Effector CD8-positive, alpha-beta T cell (primary cell): Measurements from ENCODE around the gene LLGL2.
"Not testable (repeated sequence)": the region's sequence is repeated elsewhere in the genome, so short reads cannot be mapped to it uniquely, and the experiment has no call there.

Experiments
- DNase-seq: peaks from one replicate; lab custom pipeline; 2025; lab: John Stamatoyannopoulos, UW

Gene LLGL2

DNA sequence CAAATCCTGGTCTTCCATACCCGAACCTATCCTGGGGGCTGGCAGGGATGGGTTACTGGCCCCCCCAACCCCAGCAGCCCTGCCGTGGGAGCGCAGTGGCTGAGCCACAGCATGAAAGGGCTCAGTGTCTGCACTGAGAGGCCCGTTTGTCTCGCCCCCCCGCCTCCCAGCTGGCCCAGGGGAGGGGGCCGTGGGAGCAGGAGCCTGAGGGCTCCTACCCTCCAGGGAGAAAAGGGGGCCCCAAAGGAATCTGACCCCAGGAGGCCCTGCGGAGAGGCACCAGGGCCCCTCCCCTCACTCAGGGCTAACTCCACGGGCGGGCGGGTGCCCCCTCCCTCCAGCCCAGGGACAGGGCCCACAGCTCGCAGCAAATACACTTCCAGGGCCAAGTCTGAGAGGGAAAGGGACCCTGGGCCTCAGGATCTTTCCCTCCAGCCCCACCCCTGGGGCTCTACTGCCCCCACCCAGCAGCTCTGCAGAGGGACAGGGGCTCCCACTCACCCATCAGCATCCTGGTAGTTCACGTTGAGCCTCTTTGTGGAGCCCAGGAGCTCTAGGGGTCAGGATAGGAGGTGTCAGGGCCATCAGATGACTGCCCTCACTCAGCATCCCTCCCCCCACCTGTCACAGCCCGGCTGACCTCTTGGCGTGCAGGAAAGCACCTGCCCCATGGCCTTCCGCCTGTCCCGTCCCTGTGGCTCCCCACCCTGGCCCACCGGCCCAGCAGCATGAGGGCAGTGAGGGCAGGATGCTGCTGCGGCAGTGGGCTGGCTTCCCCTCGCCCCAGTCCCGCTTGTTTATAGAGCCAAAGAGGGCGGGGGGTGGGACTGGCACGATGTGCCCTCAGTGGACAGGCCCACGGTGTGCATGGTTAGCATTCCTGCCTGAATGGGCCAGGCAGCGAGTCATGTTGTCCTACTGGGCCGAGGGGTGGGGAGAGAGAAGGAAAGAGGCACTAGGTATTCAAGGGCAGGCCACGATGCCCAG lies 17.5 kb upstream of the LLGL2 start:
- no peak for DNase-seq

DNA sequence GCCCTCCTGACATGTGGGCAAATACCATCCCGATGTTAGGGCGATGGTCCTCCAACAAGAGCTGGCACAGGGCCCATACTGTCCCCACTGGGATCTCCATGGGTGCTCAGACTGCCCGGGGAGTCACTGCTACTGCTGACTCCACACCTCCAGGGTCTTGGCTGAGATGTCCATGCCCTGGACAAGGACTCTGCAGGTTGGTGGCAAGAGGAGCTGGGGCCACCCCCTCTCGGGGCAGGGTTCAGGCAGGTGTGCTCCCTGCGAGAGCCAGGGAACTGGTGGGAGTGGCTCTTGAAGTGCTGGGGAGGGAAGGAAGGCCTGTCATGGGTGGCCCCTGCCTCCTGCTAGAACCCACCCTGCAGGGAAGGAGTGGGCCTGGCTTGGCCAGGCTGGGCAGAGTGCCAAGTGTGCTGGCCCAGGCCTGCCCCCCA lies 16.6 kb upstream of the LLGL2 start:
- DNase-seq, result no peak

GRCh38 chr17:75509528-75510258 lies 15.8 kb upstream of the LLGL2 start:
- DNase-seq, result no peak

DNA sequence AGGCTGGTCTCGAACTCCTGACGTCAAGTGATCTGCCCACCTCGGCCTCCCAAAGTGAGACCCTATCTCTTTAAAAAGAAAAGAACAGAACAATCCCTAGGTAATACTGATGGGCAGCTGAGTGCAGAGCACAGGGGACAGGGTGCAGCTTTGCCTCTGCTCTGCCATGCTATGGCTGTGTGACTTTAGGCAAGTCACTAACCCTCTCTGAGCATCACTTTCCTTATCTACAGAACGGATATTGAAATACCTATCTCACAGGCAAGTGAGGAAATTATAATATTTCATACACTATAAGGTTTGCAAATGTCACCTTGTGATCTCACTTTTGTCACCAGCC lies 14.3 kb upstream of the LLGL2 start:
- no peak for DNase-seq

DNA sequence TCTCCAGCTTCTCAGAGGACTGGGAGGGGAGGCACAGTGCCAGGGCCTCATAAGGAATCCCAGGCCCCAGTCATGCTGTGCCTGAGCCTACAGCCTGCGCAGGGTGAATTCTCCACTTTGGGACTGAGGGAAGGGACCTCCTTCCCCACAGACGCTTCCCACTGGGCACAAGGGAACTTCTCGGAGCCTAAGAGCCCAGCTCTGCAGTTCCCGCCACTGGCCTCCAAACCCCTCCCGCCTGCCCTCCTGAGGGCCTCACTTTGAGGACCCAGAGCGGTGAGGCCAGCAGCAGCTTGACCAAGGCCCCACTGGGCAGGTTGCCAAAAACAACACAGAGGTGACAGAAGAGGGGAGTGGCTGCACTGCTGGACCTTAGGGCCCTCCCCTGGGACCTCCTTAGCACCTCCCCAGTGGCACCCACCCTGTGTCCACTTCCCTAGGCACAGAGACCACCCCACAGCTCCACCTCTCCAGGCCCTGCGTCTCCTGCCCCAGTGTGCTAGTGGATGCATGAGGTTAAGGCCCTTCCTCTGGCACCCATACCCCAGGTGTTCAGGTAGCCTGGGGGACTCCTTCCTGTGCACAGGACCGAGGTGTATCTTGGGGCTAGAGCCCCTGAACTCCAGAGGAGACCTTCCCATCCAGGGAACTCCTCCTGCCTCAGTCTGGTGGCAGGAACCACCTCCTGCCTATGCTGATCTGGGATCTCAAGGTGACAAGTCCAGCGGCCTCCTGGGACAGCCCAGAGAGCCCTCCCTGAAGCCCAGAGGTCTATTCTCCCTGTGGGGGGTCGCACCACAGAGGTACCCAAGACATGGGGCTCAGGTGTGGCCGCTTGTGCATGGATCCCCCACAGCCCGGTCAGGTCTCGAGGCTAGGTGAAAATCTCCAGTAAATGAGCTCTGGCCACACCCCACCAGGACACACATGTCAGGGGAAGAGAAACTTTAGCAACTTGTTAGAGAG lies 13.6 kb upstream of the LLGL2 start:
- no peak for DNase-seq

GRCh38 chr17:75512926-75513640 lies 12.4 kb upstream of the LLGL2 start:
- DNase-seq, result no peak

- DNase-seq, result no peak
Measured at GRCh38 chr17:75513641-75514000, 11.9 kb upstream of the LLGL2 start.

DNA sequence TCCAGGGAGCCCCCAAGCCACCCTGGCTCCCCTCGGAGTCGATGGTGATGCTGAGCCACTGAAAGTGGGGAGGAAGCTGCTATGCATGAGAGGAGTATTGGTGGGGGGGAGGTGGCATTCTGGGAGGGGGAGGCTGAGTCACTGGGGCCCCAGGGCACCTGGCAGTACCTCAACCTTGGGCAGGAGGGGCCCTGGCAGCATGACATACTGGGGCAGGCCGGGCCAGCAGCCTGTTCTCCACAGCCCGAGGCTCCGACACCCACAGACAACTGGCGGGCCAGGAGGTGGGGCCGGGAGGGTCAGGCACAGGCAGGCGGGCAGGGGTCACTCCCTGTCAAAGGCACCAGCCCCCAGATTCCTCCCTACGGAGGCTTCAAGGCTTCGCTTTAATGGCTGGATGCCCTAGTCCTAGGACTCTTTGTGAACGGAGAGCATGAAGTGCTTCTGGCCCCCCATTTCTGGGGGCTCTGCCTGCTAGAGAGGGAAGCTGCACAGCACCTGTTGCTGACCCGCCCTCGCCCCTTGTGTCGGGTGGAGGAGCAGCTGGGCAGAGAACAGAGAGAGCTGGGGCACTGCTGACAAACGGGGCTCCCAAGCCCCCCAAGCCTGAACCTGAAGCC lies 11.1 kb upstream of the LLGL2 start:
- DNase-seq, result no peak

GRCh38 chr17:75514919-75515495 lies 10.5 kb upstream of the LLGL2 start:
- no peak for DNase-seq

DNA sequence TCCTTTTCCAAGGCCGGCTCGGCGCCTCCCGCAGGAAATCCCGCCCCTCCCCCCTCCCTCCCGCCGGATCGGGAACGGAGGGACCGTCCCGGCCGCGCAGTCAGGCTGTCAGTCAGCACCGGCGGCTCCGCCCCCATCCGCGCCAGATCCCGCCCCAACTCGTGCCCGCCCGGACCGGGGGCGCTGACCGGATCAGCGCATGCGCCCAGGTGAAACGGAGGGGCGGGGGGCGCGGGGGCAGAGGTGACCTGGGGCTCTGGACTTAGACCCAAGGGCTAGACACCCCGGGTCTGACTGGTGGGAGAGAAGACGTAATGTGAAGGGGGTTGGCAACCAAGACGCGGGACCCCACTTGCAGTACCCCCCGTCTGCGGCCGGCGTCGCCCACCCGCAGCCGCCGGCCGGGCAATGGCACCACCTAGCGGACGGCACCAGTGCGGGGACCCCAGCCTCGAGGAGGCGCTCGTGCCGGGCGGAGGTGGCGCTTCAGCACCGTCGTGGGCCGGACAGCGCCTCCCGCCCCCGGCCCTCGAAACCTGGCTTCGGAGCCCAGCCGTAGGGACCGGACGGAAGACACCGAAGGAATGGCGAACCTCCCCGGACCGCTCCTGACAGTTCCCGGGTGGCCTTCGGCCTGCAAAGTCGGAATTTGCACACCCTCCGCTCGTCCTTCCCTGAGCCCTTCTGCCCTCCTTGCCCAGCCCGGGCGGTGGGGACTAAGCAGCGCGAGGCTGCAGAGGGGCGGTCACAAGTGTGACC lies 9.8 kb upstream of the LLGL2 start, which contains the start of gene CASKIN2:
Gene CASKIN2 (minus strand): TSS at position 42 of the 759 bp plus-strand sequence. CDS start 1,733 bp downstream, outside the sequence.
- DNase-seq, result peak; percentile 73

DNA sequence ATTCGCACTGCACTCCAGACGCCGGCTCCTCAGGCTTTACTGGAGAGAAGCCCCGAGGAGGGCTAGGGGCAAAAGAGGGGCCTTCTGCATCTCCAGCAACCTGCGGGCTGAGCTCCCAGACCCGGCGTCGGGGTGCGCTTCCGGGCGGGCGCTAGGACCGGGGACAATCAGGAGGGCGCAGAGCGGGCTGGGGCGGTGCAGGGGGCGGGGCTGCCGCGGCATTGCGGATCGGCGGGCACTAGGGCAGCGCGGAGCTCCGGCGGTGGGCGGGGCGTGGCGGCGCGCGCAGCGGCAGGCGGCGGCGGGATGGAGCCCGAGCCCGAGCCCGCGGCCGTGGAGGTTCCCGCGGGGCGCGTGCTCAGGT lies 9.3 kb upstream of the LLGL2 start, which contains the start of gene TSEN54:
Gene TSEN54 (plus strand): TSS at position 274 of the 364 bp plus-strand sequence. CDS start 33 bp downstream, at position 307.
- DNase-seq, result peak; percentile 84

DNA sequence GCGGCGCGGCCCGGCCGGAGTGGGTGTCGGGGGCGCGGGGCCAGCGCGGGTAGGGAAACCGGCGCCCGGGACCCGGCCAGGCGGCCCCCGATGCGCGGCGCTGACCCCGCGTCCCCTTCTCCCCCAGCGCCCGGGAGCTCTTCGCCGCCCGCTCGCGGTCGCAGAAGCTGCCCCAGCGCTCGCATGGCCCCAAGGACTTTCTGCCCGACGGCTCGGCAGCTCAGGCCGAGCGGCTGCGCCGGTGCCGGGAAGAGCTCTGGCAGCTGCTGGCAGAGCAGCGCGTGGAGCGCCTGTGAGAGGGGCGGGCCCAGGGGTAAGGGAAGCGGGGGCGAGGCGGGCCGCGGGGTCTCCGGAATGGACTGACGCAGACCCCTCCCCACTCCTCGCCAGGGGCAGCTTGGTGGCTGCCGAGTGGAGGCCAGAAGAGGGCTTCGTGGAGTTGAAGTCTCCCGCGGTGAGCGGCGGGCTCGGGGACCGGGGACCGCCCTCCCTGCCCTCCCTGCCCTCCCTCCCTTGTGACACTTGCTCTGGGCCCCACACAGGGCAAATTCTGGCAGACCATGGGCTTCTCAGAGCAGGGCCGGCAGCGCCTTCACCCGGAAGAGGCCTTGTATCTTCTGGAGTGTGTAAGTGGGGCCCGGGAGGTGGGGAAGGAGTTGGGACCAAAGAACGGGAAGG lies 8.7 kb upstream of the LLGL2 start:
- DNase-seq, result no peak

DNA sequence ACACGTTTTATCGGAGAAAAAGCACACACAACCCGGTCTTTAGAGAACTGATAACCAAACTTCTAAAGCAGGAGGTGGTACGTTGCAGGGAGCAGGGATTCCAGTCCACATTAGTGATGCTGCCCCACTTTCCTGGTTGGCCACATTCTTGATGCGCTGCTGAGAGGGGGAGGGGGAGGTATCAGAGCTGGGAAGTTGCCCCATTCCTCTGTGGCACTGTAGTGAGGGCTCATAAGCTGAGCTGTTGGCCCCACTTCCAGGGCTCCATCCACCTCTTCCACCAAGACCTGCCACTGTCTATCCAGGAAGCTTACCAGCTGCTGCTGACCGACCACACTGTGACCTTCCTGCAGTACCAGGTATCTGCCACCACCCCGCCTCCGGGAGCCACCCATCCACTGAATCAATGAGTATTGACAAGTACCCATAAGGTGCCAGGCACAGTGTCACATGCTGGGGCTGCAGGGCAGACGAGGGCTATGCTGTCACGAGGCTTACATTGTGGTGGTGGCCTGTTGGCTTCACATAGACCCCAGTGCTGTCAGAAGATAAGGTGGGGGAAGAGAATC lies 8.1 kb upstream of the LLGL2 start:
- no peak for DNase-seq

DNA sequence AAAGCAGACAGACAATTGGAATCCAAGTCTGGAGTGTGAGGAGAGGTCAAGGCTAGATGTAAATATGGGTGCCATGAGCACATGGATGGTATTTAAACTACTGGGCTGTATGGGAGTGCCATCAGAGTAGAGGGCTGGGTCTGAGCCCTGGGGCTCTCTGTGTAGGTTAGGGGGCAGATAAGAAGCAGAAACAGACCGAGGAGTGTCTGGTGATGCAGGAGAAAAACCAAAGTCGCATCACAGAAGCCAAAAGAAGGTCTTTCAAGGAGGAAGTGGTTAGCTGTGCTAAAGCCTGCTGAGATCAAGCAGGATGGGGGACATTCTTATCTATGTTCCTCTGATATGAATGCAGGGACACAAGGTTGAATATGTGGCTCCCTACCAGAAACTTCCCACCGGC lies 7.3 kb upstream of the LLGL2 start:
- no peak for DNase-seq

- DNase-seq, result no peak
Measured at GRCh38 chr17:75518983-75519537, 6.4 kb upstream of the LLGL2 start.

DNA sequence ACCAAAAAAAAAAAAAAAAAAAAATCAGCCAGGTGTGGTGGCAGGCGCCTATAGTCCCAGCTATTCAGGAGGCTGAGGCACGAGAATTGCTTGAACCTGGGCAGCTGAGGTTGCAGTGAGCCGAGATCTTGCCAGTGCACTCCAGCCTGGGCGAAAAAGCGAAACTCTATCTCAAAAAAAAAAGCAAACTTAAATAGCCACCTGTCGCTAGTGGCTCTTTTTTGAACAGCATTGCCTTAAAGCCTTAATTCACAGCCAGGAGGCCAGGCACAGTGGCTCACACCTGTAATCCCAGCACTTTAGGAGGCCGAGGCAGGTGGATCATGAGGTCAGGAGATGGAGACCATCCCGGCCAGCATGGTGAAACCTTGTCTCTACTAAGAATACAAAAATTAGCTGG lies 5.1 kb upstream of the LLGL2 start:
- DNase-seq, result not testable (repeated sequence)

- DNase-seq, result no peak
Measured at GRCh38 chr17:75521290-75521689, 4.2 kb upstream of the LLGL2 start.
